DND-41 (cell line): ENCODE results near the gene GPR4.

Experiments
- ATAC-seq: fragments of 200-7000 bp; cut with Tn5 transposase; 3 replicates; pipeline ENCODE4 v1.9.1; 2021; ENCODE audit warnings: low read depth; ENCODE audit not compliant: insufficient read depth
- DNase-seq: peaks from one replicate; pipeline ENCODE4 v3.0.0-alpha.2; 2020
- H2AFZ ChIP-seq: 2 replicates; pipeline ENCODE4 v1.6.0; 2012; ENCODE audit warnings: low read depth, low read length
- H3K27ac ChIP-seq: 2 replicates; pipeline ENCODE4 v1.5.1; 2012; ENCODE audit warnings: low read length, inconsistent platforms
- H3K27me3 ChIP-seq: fragments of 200-600 bp; sonication (generic); 2 replicates; pipeline ENCODE4 v1.6.0; 2012; ENCODE audit warnings: low read length, mild to moderate bottlenecking, inconsistent platforms; ENCODE audit not compliant: insufficient read depth, poor library complexity
- H3K36me3 ChIP-seq: 2 replicates; pipeline ENCODE4 v1.5.1; 2012; ENCODE audit warnings: low read length, inconsistent platforms; ENCODE audit not compliant: insufficient read depth
- H3K4me1 ChIP-seq: 2 replicates; pipeline ENCODE4 v1.5.1; 2012; ENCODE audit warnings: mild to moderate bottlenecking, low read length; ENCODE audit not compliant: insufficient read depth
- H3K4me2 ChIP-seq: 2 replicates; pipeline ENCODE4 v1.6.0; 2012; ENCODE audit warnings: mild to moderate bottlenecking, moderate library complexity, low read length, inconsistent platforms; ENCODE audit not compliant: insufficient read depth
- H3K4me3 ChIP-seq, 2 experiments: fragments of 200-600 bp in 1 of 2; shearing (Covaris generic) in 1 of 2; 2 replicates each; pipeline ENCODE4 v1.5.1; 2012 to 2016; ENCODE audit warnings: inconsistent platforms in 2 of 2, low read length in 2 of 2, mild to moderate bottlenecking in 2 of 2, low read depth in 1 of 2, moderate library complexity in 1 of 2
- H3K79me2 ChIP-seq: 2 replicates; pipeline ENCODE4 v1.6.0; 2012; ENCODE audit warnings: low read length, inconsistent platforms; ENCODE audit not compliant: insufficient read depth
- H3K9ac ChIP-seq: 2 replicates; pipeline ENCODE4 v1.6.0; 2012; ENCODE audit warnings: low read depth, mild to moderate bottlenecking, inconsistent platforms, low read length, moderate library complexity
- H3K9me3 ChIP-seq: 2 replicates; pipeline ENCODE4 v1.5.1; 2012; ENCODE audit warnings: low read length, moderate library complexity, mild to moderate bottlenecking, inconsistent platforms; ENCODE audit not compliant: insufficient read depth, severe bottlenecking
- H4K20me1 ChIP-seq: 2 replicates; pipeline ENCODE4 v1.6.0; 2012; ENCODE audit warnings: low read length; ENCODE audit not compliant: insufficient read depth
- EZH2 ChIP-seq: IDR thresholded peaks from 3 replicates; pipeline ENCODE4 v1.6.1; 2012; ENCODE audit warnings: borderline replicate concordance, low read depth, mild to moderate bottlenecking, moderate library complexity, low read length, inconsistent platforms; ENCODE audit not compliant: severe bottlenecking
- TF ChIP-seq, protein P1 (sequence below): IDR thresholded peaks from 2 replicates; pipeline ENCODE4 v1.5.1; 2012; ENCODE audit warnings: borderline replicate concordance, low read length, moderate library complexity, mild to moderate bottlenecking; ENCODE audit not compliant: poor library complexity, severe bottlenecking; ENCODE audit errors: extremely low read depth

Gene GPR4

DNA sequence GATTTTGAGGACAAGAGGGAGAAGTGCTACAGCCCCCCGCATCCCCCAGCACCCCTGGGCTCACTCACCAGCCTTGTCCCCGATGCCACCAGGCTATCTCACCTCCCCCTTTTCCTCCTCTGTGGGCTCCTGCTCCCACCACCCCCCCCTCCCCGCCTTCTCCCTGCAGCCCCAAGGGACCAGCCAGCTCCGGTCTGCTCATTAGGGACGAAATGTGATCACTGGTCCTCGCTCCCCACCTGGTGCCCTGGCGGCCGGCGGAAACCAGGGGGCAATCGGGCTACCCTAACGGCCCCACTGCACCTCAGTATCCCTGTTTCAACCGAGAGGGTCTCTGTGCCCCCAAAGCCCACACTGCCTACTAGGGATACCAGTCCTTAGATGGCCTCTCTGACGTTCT lies 2.7 kb downstream of the GPR4 start:
- no peak overlapping the region for H3K4me2 ChIP-seq
- H3K79me2 ChIP-seq: no peaks in the 10 kb centered on the region
- H3K4me3 ChIP-seq: no peak overlapping the region
- no peaks in the 10 kb centered on the region for H3K36me3 ChIP-seq
- no peak for TF ChIP-seq EZH2
- TF ChIP-seq, protein P1, sequence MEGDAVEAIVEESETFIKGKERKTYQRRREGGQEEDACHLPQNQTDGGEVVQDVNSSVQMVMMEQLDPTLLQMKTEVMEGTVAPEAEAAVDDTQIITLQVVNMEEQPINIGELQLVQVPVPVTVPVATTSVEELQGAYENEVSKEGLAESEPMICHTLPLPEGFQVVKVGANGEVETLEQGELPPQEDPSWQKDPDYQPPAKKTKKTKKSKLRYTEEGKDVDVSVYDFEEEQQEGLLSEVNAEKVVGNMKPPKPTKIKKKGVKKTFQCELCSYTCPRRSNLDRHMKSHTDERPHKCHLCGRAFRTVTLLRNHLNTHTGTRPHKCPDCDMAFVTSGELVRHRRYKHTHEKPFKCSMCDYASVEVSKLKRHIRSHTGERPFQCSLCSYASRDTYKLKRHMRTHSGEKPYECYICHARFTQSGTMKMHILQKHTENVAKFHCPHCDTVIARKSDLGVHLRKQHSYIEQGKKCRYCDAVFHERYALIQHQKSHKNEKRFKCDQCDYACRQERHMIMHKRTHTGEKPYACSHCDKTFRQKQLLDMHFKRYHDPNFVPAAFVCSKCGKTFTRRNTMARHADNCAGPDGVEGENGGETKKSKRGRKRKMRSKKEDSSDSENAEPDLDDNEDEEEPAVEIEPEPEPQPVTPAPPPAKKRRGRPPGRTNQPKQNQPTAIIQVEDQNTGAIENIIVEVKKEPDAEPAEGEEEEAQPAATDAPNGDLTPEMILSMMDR: no peak
- peaks cover 37% of the 10 kb centered on the region for H3K27me3 ChIP-seq
- no peaks in the 10 kb centered on the region for H3K9me3 ChIP-seq
- H2AFZ ChIP-seq: no peak overlapping the region
- no peaks in the 10 kb centered on the region for H3K4me1 ChIP-seq
- no peak overlapping the region for H3K9ac ChIP-seq
- ATAC-seq (no peak), DNase-seq (no peak)
- no peak overlapping the region for H3K27ac ChIP-seq
- no peaks in the 10 kb centered on the region; the same call in none of the 2 replicates for H4K20me1 ChIP-seq

DNA sequence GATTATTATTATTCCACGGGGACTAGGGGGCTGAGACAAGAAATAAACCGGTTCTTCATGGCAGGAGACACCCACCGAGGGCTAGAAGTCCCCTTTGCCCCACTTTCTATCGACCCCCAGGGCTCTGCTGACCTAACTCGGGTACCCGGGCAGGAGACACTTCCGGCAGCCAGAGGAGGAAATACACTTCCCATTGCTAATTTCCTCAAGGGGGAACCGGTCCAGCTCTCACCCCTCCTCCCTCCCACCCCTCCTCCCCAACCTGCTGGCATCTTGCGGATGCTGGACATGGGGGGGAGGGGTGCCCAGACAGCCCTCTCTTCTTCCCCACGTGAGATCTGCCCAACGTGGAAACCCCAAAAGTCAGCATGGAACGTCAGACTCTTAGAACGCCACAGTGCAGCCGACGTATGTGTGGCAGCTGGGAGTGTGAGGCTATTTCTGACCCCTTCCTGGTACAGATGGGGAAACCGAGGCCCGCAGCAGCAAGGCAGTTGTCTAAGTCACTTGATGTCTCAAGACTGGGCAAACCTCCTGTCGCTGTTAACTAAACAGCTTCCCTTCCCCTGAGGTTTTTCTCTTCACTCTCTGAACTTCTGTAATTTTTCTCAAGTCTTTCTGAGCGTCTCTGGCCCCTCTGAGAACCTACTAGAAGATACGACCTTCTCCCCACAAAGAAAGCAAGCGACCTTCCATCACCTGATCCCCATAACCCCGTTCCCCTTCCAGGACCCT lies 3.6 kb downstream of the GPR4 start:
- no peak overlapping the region for H3K4me3 ChIP-seq
- H3K79me2 ChIP-seq: no peaks in the 10 kb centered on the region
- H4K20me1 ChIP-seq: no peaks in the 10 kb centered on the region; the same call in none of the 2 replicates
- H3K27ac ChIP-seq: no peak overlapping the region
- no peak overlapping the region for H3K4me2 ChIP-seq
- DNase-seq (no peak), ATAC-seq (no peak)
- H3K9me3 ChIP-seq: no peaks in the 10 kb centered on the region
- no peak overlapping the region for H2AFZ ChIP-seq
- TF ChIP-seq, protein P1: no peak
- TF ChIP-seq EZH2: no peak
- H3K4me1 ChIP-seq: no peaks in the 10 kb centered on the region
- peaks cover 37% of the 10 kb centered on the region for H3K27me3 ChIP-seq
- H3K36me3 ChIP-seq: no peaks in the 10 kb centered on the region
- H3K9ac ChIP-seq: no peak overlapping the region

- Histone ChIP-seq H3K9ac (no peak overlapping the region), H3K4me3 (no peak overlapping the region), H3K27ac (no peak overlapping the region), H4K20me1 (no peaks in the 10 kb centered on the region; the same call in none of the 2 replicates), H2AFZ (no peak overlapping the region), H3K9me3 (no peaks in the 10 kb centered on the region), H3K4me2 (no peak overlapping the region), H3K4me1 (no peaks in the 10 kb centered on the region), H3K79me2 (no peaks in the 10 kb centered on the region), H3K27me3 (peaks cover 37% of the 10 kb centered on the region), H3K36me3 (no peaks in the 10 kb centered on the region)
- ATAC-seq: no peak
- no peak for TF ChIP-seq EZH2
- TF ChIP-seq, protein P1: no peak
- DNase-seq: no peak
Observed at GRCh38 chr19:45597425-45598111, 4.4 kb downstream of the GPR4 start.
